Mesenchymal stem cell (in vitro differentiated cells and primary cell): ENCODE data around the gene TFCP2L1.
"Not testable (repeated sequence)": the region's sequence is repeated elsewhere in the genome, so short reads cannot be mapped to it uniquely, and the experiment has no call there.

ENCODE experiments used
- DNase-seq: peaks from one replicate; pipeline ENCODE4 v3.0.0-alpha.2; 2013
- H2AFZ ChIP-seq: one replicate; pipeline ENCODE4 v1.6.1; 2013; ENCODE audit warnings: low read depth, mild to moderate bottlenecking, control low read depth, inconsistent platforms, low read length, moderate library complexity
- H2AK5ac ChIP-seq: 2 replicates; pipeline ENCODE4 v1.6.1; 2013; ENCODE audit warnings: low read length, moderate library complexity, mild to moderate bottlenecking, inconsistent platforms; ENCODE audit not compliant: severe bottlenecking
- H2BK120ac ChIP-seq: one replicate; pipeline ENCODE4 v1.6.1; 2013; ENCODE audit warnings: low read depth, mild to moderate bottlenecking, inconsistent platforms, low read length, moderate library complexity
- H2BK12ac ChIP-seq, 2 experiments: one replicate each; pipeline ENCODE4 v1.6.1; 2013; ENCODE audit warnings: inconsistent platforms in 2 of 2, low read length in 2 of 2, mild to moderate bottlenecking in 2 of 2, moderate library complexity in 2 of 2, control low read depth in 1 of 2
- H2BK15ac ChIP-seq: one replicate; pipeline ENCODE4 v1.6.1; 2013; ENCODE audit warnings: mild to moderate bottlenecking, low read depth, inconsistent platforms; ENCODE audit not compliant: poor library complexity, severe bottlenecking
- H2BK5ac ChIP-seq: 2 replicates; pipeline ENCODE4 v1.6.1; 2013; ENCODE audit warnings: low read depth, mild to moderate bottlenecking, low read length, control low read depth, inconsistent platforms; ENCODE audit not compliant: poor library complexity, severe bottlenecking
- H3K14ac ChIP-seq, 2 experiments: one replicate each; pipeline ENCODE4 v1.6.1; 2013; ENCODE audit warnings: inconsistent platforms in 2 of 2, low read length in 2 of 2, control low read depth in 1 of 2, mild to moderate bottlenecking in 1 of 2, moderate library complexity in 1 of 2
- H3K18ac ChIP-seq, 2 experiments: one replicate each; pipeline ENCODE4 v1.6.1; 2013; ENCODE audit warnings: inconsistent platforms in 2 of 2, low read length in 2 of 2, control low read depth in 1 of 2, low read depth in 1 of 2, mild to moderate bottlenecking in 1 of 2
- H3K23ac ChIP-seq, 2 experiments: one replicate each; pipeline ENCODE4 v1.6.1; 2013; ENCODE audit warnings: inconsistent platforms in 2 of 2, low read length in 2 of 2, mild to moderate bottlenecking in 2 of 2, moderate library complexity in 2 of 2, control low read depth in 1 of 2
- H3K27ac ChIP-seq: 2 replicates; pipeline ENCODE4 v1.5.1; 2013; ENCODE audit warnings: mild to moderate bottlenecking, moderate library complexity, low read length, control low read depth, inconsistent platforms; ENCODE audit not compliant: poor library complexity, severe bottlenecking
- H3K27me3 ChIP-seq, 2 experiments: 2 replicates each; pipeline versions ENCODE4 v1.6.1 to v1.7.0; 2013; ENCODE audit warnings: low read length in 2 of 2, mild to moderate bottlenecking in 2 of 2, moderate library complexity in 2 of 2, control low read depth in 1 of 2, inconsistent platforms in 1 of 2; ENCODE audit not compliant: control insufficient read depth in 1 of 2, insufficient read depth in 1 of 2
- H3K36me3 ChIP-seq, 2 experiments: 2 replicates each; pipeline versions ENCODE4 v1.6.1 to v1.7.0; 2013; ENCODE audit warnings: low read length in 2 of 2, control low read depth in 1 of 2, inconsistent platforms in 1 of 2, low read depth in 1 of 2, mild to moderate bottlenecking in 1 of 2; ENCODE audit not compliant: insufficient read depth in 2 of 2, control insufficient read depth in 1 of 2
- H3K4ac ChIP-seq, 2 experiments: one replicate each; pipeline ENCODE4 v1.6.1; 2013; ENCODE audit warnings: inconsistent platforms in 2 of 2, low read length in 2 of 2, mild to moderate bottlenecking in 2 of 2, moderate library complexity in 2 of 2, control low read depth in 1 of 2, low read depth in 1 of 2
- H3K4me1 ChIP-seq: 2 replicates; pipeline ENCODE4 v1.6.1; 2013; ENCODE audit warnings: low read depth, low read length, control low read depth; ENCODE audit not compliant: control insufficient read depth, insufficient read depth
- H3K4me2 ChIP-seq: 2 replicates; pipeline ENCODE4 v1.6.1; 2013; ENCODE audit warnings: low read length, mild to moderate bottlenecking, inconsistent platforms; ENCODE audit not compliant: poor library complexity, severe bottlenecking
- H3K4me3 ChIP-seq, 2 experiments: 2 replicates each; pipeline versions ENCODE4 v1.5.1 to v1.7.0; 2013; ENCODE audit warnings: low read length in 2 of 2, mild to moderate bottlenecking in 2 of 2, control low read depth in 1 of 2, low read depth in 1 of 2; ENCODE audit not compliant: insufficient read depth in 1 of 2
- H3K79me1 ChIP-seq: replicated peaks from 2 replicates; pipeline ENCODE4 v1.6.1; 2013; ENCODE audit warnings: mild to moderate bottlenecking, control low read depth, low read length, inconsistent platforms; ENCODE audit not compliant: poor library complexity, severe bottlenecking
- H3K9ac ChIP-seq: 2 replicates; pipeline ENCODE4 v1.7.0; 2013; ENCODE audit warnings: mild to moderate bottlenecking, low read length, moderate library complexity
- H3K9me3 ChIP-seq: 2 replicates; pipeline ENCODE4 v1.7.0; 2013; ENCODE audit warnings: mild to moderate bottlenecking, low read length; ENCODE audit not compliant: control insufficient read depth
- H4K8ac ChIP-seq: one replicate; pipeline ENCODE4 v1.6.1; 2013; ENCODE audit warnings: inconsistent platforms, mild to moderate bottlenecking, low read length, moderate library complexity
- H4K91ac ChIP-seq: one replicate; pipeline ENCODE4 v1.6.1; 2013; ENCODE audit warnings: mild to moderate bottlenecking, low read length, inconsistent platforms
- WGBS: methylation state at CpG from one replicate; pipeline ENCODE4 v1.1.7; 2013; ENCODE audit warnings: mixed read lengths; 5-methylcytosine and 5-hydroxymethylcytosine counted together

Gene TFCP2L1

GRCh38 chr2:121303531-121304263, 18.7 kb upstream of the TFCP2L1 start:
- WGBS: 96% methylated on average over 2 of the region's 2 CpGs
- DNase-seq: no peak
- Histone ChIP-seq H2BK5ac (no peak overlapping the region), H2BK120ac (no peak overlapping the region), H3K9ac (no peak overlapping the region), H3K4me2 (no peak overlapping the region), H4K8ac (no peak overlapping the region), H3K27me3 (peaks cover 22 to 45% of the 10 kb centered on the region in 2 experiments), H3K4ac (no peak overlapping the region), H2BK15ac (no peak overlapping the region), H3K9me3 (no peaks in the 10 kb centered on the region), H2BK12ac (no peak overlapping the region), H3K36me3 (no peaks in the 10 kb centered on the region), H3K18ac (no peak overlapping the region), H3K23ac (no peak overlapping the region), H3K14ac (no peak overlapping the region), H3K79me1 (no peaks in the 10 kb centered on the region), H2AFZ (no peak overlapping the region), H3K4me1 (no peaks in the 10 kb centered on the region), H3K27ac (no peak overlapping the region), H3K4me3 (no peak overlapping the region), H4K91ac (no peak overlapping the region), H2AK5ac (no peak overlapping the region)

DNA sequence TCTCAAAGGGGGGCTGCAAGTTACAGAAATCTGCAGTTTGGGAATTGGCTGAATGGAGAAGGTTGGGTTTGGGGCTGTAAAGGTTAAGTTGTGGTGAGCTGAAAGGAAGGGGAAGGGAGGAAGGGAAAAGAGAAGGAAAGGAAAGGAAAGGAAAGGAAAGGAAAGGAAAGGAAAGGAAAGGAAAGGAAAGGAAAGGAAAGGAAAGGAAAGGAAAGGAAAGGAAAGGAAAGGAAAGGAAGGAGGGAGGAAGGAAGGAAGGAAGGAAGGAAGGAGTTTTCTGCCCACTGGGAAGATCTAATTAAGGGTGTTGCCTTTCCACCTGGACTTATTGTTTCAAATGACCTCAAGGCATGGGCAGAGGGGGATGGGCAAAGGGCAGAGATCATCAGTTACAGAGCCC, 16.2 kb upstream of the TFCP2L1 start:
- H3K9me3 ChIP-seq, H2BK15ac ChIP-seq, H3K23ac ChIP-seq, H2BK12ac ChIP-seq, H4K8ac ChIP-seq, H2BK5ac ChIP-seq, H2BK120ac ChIP-seq, H3K4me2 ChIP-seq, H3K27ac ChIP-seq, H3K4me3 ChIP-seq, H3K18ac ChIP-seq, H4K91ac ChIP-seq, H3K14ac ChIP-seq, H2AK5ac ChIP-seq, H3K79me1 ChIP-seq, DNase-seq, H3K36me3 ChIP-seq, H3K4me1 ChIP-seq, H3K9ac ChIP-seq, H2AFZ ChIP-seq, H3K4ac ChIP-seq: not testable (repeated sequence)
- peaks cover 25% of the 10 kb centered on the region in 2 experiments for H3K27me3 ChIP-seq

DNA sequence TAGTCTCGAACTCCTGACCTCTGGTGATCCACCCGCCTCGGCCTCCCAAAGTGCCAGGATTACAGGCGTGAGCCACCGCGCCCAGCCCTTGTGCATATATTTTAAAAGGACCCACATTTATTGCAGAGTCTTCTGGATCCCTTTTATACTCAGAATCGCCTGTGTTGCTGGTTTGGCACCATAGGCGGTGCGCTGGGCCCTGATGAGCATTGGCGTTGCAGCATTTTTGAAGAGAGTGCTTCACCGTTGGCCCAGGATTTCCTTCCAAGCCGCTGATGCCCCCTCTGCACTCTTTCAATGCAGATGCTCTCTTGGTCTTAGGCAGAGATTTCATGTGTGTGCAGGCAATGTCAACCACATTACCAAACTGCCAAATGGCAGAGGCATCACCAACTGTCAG, 13.5 kb upstream of the TFCP2L1 start:
- Histone ChIP-seq H3K9me3 (no peaks in the 10 kb centered on the region), H3K36me3 (no peaks in the 10 kb centered on the region), H3K14ac (no peak overlapping the region), H2BK12ac (no peak overlapping the region), H3K4me2 (no peak overlapping the region), H2BK15ac (no peak overlapping the region), H3K4ac (no peak overlapping the region), H2AFZ (no peak overlapping the region), H3K18ac (no peak overlapping the region), H3K9ac (no peak overlapping the region), H3K4me1 (no peaks in the 10 kb centered on the region), H3K23ac (no peak overlapping the region), H4K91ac (no peak overlapping the region), H2AK5ac (no peak overlapping the region), H3K4me3 (no peak overlapping the region), H3K27ac (no peak overlapping the region), H2BK120ac (no peak overlapping the region), H3K79me1 (no peaks in the 10 kb centered on the region), H4K8ac (no peak overlapping the region), H2BK5ac (no peak overlapping the region), H3K27me3 (peaks cover 25 to 45% of the 10 kb centered on the region in 2 experiments)
- 88% methylated on average over 12 of the region's 12 CpGs for WGBS
- DNase-seq: no peak

DNA sequence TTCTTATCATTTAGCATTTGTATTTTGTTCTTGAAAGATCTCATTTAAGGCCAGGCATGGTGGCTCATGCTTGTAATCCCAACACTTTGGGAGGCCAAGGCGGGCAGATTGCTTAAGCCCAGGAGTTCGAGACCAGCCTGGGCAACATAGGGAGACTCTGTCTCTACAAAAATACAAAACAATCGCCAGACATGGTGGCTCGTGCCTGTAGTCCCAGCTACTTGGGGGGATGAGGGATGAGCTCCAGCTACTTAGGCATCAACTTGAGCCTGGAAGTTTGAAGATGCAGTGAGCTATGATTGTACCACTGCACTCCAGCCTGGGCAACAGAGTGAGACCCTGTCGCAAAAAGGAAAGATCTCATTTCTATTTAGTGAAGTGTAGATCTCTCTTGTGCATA, 12.9 kb upstream of the TFCP2L1 start:
- H3K4me2 ChIP-seq, DNase-seq, H2BK12ac ChIP-seq, H3K27ac ChIP-seq, H3K9me3 ChIP-seq, H3K4me1 ChIP-seq, H2AK5ac ChIP-seq, H2BK120ac ChIP-seq, H3K79me1 ChIP-seq, H2AFZ ChIP-seq, H3K18ac ChIP-seq, H4K8ac ChIP-seq, H3K4ac ChIP-seq, H3K9ac ChIP-seq, H4K91ac ChIP-seq, H2BK5ac ChIP-seq, H3K23ac ChIP-seq, H3K4me3 ChIP-seq, H3K14ac ChIP-seq, H3K36me3 ChIP-seq, H2BK15ac ChIP-seq: not testable (repeated sequence)
- peaks cover 31 to 50% of the 10 kb centered on the region in 2 experiments for H3K27me3 ChIP-seq
- 75% methylated on average over 5 of the region's 5 CpGs for WGBS
